ENCODE measurements around the gene MEIKIN.
"Not testable (repeated sequence)": the region's sequence is repeated elsewhere in the genome, so short reads cannot be mapped to it uniquely, and the experiment has no call there.

Gene MEIKIN

GRCh38 chr5:131810510-131811249, 134.8 kb downstream of the MEIKIN start:
- no peak for DNase-seq (ENCODE audit: low read depth in 2 of 2)

- DNase-seq (ENCODE audit: low read depth in 2 of 2), result peak; percentile 95 to 97
These were observed 148.4 kb downstream of the MEIKIN start, which contains the start of gene FNIP1 for GRCh38 chr5:131796793-131797693. Gene FNIP1 (minus strand): TSS chr5:131797017. CDS start chr5:131796921, 96 bp downstream.

DNA sequence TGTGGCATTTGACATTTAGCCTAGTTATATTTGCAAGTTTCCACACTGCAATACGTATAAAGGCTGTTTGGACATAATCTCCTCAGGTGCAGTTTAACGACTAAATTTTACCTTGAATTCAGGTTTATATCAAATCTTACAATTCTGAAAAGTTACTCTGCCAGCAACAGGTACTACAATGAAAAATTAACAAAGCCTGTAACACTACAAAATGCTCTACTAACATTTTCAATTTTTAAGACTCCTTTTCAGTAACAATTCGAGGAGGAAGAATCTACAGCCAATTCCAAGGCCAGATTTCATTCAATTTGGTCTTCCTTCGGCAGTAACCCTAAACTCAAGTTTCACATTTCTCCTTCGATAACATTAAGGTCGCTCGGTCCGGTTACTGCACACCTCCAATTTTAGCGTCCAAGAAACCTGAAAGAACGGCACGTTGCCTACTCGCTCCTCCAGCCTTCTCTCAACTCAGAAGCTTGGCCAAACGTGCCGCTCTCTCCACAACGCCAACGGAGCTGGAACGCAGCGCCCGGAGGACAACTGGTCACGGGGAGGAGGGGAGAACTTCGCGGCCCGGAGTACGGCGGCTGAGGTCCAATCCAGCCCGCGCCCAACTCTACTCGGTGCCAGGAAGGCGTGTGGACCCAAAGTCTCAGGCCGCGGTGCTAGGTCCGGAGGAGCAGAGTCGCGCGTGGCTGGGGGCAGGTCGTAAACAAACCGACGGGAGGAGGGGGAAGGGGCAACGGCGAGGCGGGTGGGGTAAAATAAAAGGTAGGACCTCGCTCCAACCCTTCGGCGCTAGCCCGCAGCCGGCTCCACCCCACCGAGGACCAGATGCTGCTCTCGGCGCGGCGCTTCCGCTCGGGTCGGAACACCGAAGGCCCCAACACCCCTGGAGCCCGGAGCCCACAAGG, 149.3 kb downstream of the MEIKIN start:
- peak in 1 of 2 donors; percentile 4 for DNase-seq (ENCODE audit: low read depth in 2 of 2)

GRCh38 chr5:131795228-131795627, 150.2 kb downstream of the MEIKIN start:
- DNase-seq (ENCODE audit: low read depth in 2 of 2), result no peak

DNA sequence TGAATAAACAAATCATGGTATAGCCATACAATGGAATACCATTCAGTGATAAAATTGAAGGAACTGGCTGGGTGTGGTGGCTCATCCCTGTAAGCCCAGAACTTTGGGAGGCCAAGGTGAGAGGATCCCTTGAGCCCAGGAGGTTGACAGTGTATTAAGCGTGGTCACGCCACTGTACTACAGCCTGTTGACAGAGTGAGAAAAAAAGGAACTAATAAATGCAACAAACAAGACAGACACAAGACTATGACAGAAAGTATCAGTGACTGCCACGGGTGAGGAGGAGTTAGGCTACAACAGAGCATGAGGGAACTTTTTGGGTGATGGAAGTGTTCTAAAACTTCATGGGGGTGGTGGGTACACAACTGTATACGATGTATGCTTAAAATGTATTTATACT, 150.9 kb downstream of the MEIKIN start:
- no peak for DNase-seq (ENCODE audit: low read depth in 2 of 2)

- DNase-seq (ENCODE audit: low read depth in 2 of 2), result no peak
These were observed 152.6 kb downstream of the MEIKIN start for GRCh38 chr5:131792896-131793295.

- DNase-seq (ENCODE audit: low read depth in 2 of 2), result no peak
These were observed 153.6 kb downstream of the MEIKIN start for GRCh38 chr5:131791866-131792265.

GRCh38 chr5:131790550-131790949, 154.9 kb downstream of the MEIKIN start:
- DNase-seq (ENCODE audit: low read depth in 2 of 2), result no peak

GRCh38 chr5:131789765-131790164, 155.7 kb downstream of the MEIKIN start:
- no peak for DNase-seq (ENCODE audit: low read depth in 2 of 2)

DNA sequence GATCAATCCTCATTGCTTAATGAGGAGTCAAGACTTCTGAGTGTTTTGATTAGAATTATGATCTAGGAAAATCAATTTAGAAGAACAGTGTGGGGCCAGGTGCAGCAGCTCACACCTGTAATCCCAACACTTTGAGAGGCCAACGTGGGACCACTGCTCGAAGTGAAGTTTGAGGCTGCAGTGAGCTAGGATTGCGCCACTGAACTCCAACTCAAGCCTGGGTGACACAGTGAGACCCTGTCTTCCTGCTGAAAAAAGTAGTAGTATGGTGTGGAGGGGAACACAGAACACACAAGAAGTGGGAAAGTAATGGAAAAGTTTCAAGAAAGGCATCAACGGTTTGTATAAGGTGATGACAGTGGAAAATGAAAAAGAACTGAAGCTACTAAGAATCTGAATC, 157.7 kb downstream of the MEIKIN start:
- DNase-seq (ENCODE audit: low read depth in 2 of 2), result no peak

DNA sequence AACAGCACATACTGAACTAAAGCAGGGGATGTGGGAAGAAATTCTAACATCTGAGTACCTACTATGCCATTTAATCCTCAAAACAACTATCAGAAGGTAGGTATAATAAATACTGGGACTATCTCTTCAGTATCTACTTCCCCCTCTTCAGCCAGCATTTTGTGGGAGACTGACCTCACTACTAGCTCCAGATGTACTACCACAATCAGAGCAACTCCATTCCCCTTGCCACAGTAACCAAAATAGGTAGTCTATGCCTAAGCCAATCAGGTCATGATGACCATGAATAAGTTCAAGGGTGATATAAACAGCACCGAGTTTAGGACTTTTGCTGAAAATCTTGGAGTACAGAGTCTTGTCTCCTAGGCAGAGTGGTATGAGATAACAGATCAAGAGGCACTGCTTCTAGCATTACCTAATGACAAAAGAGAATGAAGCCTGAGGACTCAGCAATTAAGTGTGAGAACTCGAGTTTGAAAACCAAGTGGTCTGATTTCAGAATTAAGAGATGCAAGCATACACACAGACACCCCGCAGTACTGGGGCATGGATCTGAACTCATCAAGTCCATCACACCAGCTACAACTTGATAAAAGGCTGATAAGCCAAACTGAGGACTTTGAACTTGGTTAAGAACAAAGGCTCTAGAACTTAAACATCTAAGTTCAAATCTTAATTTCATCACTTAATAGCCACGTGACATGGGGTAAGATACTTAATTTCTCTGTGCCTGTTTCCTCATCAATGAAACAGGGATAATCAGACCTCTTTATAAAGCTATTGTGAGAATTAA, 158.4 kb downstream of the MEIKIN start:
- no peak for DNase-seq (ENCODE audit: low read depth in 2 of 2)

DNA sequence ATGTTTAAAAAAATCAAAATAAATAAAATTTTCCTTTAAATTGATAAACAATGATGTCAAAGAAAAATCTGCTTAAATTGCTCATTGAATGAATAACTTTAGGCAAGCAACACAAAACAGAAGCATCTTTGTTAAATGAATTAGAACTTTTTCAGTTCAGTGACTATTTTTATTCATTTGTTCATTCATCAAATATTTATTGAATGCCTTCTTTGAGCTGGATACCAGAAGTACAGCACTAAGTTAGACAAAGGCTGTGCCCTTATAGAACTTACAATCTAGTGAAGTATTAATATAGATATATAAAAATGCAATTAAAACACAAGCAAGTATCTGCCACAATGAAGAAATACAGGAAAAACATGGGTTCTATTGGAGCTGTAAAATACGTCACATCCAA, 159.4 kb downstream of the MEIKIN start:
- no peak for DNase-seq (ENCODE audit: low read depth in 2 of 2)

DNA sequence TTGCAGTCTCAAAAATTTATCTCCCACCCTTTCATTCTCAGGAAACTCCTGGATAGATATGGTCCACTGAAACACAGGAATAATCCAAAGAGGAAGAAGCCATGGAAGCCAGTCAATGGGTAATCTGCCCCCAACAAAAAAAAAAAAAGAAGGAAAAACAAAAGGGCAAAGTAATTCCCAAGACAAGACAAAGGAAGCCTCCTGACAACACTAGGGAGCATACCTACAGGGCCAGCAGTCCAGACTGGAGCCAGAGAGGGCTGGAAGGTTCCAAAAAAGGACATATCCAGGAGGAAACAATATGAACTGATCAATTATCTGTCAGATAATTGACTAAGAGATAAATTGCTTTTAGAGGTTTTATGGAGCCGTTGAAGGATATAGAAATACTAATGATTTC, 161.6 kb downstream of the MEIKIN start:
- DNase-seq (ENCODE audit: low read depth in 2 of 2), result no peak

- no peak for DNase-seq (ENCODE audit: low read depth in 2 of 2)
These were observed 162.1 kb downstream of the MEIKIN start for GRCh38 chr5:131783357-131783756.

GRCh38 chr5:131782717-131783116, 162.7 kb downstream of the MEIKIN start:
- DNase-seq (ENCODE audit: low read depth in 2 of 2), result no peak

DNA sequence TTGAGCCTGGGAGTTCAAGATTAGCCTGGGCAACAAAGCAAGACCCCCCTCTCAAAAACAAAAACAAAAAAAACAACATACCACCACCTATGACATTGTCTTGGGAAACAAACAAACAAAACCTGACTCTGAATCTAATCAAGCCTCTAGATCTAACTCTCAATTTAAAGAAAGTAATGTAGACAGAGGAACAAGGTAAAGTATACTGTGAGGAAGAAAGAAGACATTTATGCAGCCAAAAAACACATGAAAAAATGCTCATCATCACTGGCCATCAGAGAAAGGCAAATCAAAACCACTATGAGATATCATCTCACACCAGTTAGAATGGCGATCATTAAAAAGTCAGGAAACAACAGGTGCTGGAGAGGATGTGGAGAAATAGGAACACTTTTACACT, 167.3 kb downstream of the MEIKIN start:
- DNase-seq (ENCODE audit: low read depth in 2 of 2), result not testable (repeated sequence)

DNA sequence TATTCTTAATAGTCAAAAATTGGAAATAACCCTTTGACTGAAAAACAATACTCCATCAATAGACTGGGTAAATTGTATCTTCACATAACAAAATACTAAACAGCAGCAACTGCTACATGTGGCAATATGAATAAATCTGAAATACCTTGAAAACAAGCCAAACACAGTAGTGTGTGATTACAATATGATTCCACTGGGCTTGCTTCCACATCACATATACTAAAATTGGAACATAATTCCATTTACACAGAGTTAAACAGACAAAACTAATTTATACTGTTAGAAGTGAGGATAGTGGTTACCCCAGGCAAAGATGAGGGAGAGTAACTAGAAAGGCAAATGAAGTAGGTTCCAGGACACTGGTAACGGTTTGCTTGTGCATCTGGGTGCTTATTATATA, 169.0 kb downstream of the MEIKIN start:
- DNase-seq (ENCODE audit: low read depth in 2 of 2), result no peak

DNA sequence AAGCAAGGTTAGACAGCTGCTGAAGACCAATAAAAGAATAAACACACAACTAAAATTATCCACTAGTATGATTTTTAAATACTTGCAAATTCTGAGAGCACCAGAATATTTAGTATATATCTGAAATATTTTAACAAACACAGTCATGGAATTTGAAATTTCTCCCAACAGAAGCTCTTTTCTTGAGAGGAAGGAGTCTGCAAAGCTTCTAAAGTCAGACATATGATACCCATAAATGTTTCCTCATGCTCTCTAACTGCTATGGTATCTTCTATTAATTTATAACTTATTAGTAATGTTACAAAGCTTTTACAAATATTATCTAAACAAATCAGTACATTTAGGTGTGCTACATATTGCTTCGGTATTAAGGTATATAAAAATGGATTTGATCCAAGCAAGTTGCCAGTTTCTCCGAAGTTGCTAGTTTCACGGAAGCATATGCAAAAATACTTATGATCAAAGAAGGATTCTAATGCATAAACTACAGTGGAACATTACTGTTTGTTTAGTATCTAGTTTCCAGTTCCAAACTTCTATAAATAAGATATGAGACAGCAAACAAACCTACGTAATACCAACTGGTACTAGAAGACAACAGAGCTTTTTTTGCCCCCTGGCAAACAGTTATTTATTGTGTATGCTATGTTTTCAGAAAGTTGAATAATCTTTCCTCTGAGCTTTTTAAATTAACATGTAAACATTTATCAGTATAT, 170.7 kb downstream of the MEIKIN start:
- DNase-seq (ENCODE audit: low read depth in 2 of 2), result no peak

DNA sequence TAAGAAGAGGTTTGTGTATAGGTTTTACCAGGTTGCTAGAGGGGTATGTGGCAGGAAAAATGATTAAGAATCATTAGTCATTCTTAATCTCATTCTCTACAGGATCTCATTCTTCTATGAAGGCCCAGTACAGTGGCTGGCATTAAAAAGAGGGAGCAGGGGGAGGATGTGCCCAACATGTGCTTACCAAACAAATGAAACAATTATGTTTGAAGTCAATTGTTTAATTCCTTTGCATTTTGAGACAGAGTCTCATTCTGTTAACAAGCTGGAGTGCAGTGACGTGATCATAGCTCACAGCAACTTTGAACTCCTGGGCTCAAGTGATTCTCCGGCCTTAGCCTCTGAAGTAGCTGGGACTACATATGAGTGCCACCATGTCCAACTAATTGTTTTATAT, 171.7 kb downstream of the MEIKIN start:
- no peak for DNase-seq (ENCODE audit: low read depth in 2 of 2)

DNA sequence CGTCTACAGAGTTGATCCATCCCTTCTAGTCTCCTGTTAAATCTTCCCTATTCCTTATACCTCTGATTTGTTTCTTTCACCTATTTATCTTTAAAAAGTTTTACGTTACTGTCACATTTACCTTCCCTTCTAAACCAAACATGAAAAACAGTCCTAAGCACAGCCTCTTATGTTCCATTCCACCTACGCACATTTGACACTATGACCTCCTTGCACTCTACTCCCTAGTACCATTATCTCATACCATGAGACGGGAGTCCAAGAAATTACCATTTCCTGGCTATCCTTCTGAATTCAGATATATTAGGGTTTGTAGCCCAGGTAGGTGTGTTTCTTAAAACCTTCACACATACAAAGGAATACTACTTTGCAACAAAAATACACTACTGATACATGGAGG, 173.8 kb downstream of the MEIKIN start:
- no peak for DNase-seq (ENCODE audit: low read depth in 2 of 2)

Measured in activated CD8-positive, alpha-beta memory T cell treated with anti-CD3 and anti-CD28 coated beads for 4 hours (primary cell).